Activated T-helper 1 cell treated with Interleukin-2 at 50 U/mL for 16 hours (primary cell): ENCODE measurements around the gene OPCML.

Experiments used
- DNase-seq: peaks from one replicate; pipeline ENCODE4 v3.0.0-alpha.2; 2020; ENCODE audit warnings: low read depth

The OPCML gene

DNA sequence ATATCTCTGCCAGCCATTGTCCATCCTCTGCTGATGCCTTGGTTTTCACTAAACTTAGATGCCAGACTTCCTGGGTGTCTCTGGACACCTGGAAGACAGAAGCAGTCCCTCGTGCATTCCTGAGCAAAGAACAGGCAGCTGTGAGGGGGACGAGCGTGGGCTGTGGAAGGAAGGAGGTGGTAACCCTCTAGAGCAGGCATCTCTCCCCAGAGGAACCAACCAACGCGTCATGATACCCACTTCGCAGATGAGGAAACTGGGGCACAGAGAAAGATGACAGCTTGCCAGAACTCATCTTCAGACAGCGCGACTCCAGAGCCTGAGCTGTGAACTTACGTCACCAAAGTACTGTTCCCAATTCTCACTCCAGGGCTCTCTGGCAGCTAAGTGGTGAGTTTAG lies 123.4 kb downstream of the OPCML start:
- no peak for DNase-seq

DNA sequence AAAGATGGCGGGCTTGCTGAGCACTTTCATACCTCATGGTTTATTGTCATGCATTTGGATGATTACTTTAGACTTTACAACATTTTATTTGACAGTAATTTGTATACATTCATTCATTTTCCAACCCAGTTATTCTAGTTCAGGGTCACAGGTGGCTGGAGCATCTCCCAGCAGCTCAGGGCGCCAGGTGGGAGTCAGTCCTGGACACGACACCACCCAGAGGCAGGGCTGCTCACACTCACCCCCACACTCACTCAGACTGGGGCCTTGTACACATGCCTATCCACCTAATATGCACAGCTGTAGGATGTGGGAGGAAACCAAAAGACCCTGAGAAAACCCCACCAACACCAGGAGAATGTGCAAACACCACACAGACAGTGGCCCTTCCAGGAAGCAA lies 123.9 kb downstream of the OPCML start:
- no peak for DNase-seq

DNA sequence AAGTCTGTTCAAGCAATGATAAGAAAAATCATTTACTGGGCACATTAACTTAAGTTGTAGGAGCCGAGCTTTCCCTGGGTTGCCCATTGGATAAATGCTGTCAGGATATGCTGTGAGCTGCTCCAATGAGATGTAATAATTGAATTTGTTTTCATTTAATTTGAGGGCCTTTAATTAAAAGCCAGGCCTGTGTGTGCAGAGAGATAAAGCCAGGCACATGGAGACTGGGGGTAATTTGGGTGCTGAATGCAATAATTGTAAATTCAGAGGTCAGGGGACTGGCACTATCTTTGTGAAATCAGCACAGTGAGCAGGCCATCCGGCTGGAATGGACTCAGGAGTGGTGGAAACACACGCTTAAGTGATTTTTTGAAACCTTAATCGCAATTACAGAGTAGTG lies 125.8 kb downstream of the OPCML start:
- DNase-seq: no peak

DNA sequence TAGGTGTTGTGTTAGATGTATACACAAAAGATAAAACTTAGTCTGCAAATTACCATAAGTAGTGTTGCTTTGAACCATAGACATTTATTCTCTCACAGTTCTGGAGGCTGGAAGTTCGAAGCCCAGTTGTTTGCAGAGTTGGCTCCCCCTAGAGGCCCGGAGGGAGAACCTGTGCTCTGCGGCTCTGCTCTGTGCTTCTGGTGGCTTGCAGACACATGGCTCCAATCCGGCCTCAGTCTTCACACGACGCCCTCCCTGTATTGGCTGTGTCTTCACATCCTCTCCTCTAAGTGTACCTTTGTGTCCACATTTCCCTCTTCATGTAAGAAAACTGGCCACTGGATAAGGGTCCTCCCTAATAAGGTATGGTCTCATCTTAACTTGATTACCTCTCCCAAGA lies 128.4 kb downstream of the OPCML start:
- DNase-seq: no peak

DNA sequence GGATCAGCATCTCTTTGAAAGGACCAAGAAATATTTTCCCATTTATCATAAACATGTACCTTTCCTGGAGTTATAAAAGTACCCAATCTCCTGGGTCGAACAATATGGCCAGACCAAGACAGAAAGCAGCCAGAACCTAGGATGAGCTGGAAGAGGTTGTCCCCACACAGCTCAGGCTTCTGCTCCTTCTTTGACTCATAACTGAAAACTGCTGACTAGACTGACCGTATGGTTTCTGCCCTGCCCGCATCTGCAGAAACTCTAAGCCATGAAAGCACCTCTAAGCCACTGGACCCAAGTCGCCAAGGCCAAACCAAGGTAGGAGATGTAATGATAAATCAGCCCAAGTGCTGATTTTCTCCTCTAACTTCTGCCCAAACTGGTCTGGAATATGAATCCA lies 129.8 kb downstream of the OPCML start:
- DNase-seq: no peak

DNA sequence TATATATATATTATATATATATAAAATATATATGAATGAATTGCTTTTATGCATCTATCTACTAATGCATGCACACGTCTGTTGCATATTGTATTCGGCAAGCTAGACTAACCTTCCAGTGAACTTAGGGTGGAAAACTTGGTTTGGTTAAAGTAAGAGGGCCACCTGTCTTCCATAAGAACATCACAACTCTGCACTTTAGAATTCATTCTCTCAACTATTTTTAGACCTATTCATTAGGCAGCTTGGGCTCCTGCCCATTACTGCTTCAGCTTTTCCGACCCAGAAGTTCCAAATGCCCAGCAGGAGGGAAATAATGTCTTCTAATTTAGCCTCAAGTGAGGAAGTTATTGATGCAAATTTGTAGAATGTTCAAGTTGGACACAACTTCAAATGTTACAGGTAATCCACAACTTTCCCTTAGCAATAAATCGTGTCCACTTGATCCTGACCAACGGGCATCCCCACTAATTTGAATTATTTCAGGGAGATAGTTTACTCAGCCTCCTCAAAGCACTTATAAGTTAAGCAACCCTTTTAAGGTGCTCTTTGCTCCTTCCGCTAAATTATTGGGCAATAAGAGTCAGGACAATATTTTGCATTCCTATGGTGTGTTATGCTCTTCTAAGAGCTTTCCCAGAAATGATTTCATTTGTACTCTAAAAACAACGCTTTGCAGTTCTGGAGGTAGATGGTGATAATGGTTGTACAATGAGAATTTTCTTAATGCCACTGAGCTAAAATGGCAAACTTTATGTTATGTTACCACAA lies 132.3 kb downstream of the OPCML start:
- no peak for DNase-seq

DNA sequence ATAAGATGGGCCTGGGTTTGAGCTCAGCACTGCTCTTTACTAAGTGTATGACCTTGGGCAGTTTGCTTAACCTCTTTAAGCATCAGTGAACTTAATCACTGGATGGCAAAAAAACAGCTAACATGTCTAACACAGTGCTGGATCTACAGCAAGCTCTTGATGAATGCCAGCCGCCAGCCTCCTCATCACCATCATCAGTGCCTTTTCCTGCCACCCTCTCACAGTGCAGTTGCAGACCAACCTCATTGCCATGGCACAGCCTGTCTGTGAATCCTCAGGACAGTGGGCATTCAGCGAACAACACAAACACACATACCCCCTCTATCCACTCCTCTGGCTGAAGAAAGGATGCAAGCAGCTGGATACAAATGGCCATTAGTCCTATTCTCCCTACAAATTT lies 133.0 kb downstream of the OPCML start:
- DNase-seq: no peak

DNA sequence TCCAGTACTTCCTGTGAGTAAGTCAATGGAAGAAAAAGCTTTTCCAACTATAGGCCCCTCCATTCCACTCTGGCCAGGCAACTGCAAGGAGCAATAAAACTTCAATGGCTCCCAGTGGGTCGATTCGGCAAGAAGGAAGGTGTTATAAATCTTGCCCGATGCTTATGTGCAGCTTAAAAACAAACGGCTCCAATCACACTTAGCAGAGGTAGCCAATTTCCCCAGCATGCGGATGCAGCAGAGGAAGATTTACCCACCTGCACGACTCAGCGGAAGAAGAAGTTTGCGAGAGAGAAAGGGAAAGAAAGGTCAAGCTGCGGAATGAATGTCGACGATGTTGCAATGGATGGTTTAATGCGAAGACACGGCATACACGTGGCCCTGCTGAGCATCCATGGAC lies 141.5 kb downstream of the OPCML start:
- DNase-seq: no peak

DNA sequence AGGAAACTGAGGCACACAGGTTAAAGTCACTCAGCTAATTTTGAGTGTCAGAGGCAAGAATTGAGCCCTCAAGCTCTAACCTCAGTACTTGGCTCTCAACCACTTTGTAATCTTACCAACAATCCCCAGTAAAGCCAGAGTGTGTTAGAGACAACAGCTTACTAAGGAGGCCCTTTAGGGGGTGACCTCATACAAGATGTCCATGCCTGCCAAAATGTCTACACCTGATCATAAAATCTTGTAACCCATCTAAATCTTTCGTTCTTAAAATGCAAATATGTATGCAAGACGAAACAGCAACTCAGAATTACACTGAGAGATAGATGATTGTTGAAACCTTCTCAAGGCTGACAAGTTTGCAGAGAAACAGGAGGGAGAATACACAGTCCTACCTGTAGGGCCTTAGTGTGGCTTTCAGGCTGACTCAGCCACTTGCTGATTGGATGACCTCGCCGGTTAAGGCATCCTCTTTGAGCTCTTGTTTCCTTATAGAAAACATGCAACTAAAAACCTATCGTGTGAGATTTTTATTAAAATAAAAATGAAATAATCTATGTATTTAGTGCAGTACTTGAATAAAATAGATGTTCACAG lies 143.2 kb downstream of the OPCML start:
- DNase-seq: no peak

DNA sequence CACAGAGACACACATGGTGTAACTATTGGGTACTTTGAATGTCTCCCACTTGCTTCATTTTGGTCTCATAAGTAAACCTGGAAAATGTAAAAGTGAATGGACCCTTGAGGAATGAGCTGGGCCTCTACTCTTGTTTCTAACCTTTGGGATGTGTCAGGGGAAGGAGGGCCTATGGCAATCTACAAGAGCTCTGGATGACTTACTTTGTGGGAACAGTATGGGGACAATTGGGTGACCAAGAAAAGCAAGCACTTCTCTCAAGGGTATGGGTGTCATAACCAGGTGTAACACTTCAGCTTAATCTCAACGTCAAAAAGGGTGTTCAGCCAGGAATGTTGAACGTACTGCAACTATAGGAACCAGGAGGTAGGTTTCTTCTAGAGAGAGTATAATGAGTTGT lies 144.0 kb downstream of the OPCML start:
- no peak for DNase-seq

DNA sequence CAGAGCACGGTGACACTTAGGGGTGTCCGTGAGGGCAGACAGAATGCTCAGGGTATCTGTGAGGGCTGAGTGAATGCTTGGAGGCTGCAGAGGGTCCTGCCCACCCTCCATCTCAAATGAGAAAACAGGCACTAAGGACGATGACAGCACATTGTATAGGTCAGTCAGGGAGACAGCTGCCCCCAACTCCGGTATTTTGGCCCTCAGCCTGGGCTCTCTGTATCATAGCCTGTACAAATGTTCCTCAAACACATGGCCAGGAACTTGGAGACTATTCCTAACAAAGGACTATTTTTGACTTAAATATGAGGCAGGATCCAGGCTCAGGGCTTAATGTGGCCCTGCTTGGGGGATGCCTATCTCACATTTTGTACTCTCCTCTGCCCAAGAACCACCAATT lies 145.4 kb downstream of the OPCML start:
- no peak for DNase-seq

DNA sequence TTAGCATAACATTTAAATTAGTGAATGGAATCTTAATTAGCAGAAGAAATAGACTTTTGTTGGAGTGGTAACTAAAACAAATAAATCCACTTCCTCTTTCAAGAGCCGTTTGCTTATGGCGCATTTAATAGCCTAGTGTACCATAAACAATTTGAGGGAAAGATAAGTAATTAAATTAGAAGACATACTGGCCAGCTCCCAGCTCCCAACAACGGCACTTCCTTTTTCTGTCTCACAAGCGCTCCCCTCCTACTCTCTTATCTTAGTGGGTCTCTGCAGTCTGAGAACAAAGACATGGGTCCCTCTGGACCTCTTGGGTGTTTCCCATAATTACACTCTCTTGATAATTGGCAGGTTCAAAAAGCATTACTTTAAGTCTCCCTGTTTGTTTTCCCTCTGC lies 146.0 kb downstream of the OPCML start:
- DNase-seq: no peak

DNA sequence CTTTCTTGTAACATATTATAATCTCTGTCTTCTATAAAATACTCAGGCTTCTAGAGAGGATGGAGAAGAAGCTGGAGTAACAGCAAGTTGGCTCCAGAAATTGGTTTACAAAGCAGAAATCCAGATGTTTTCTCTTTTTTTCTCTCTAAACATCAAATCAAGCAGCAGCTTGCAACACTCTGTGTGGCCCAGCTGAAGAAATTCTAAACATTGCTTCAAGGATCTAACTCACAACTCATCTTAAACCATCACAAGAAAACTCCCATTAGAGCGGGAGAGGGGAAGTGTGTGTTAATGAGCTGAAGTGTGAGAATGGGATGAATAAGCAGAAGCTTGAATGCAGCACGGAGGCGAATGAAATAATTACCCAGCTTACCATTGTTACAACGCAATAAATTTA lies 146.5 kb downstream of the OPCML start:
- DNase-seq: no peak

DNA sequence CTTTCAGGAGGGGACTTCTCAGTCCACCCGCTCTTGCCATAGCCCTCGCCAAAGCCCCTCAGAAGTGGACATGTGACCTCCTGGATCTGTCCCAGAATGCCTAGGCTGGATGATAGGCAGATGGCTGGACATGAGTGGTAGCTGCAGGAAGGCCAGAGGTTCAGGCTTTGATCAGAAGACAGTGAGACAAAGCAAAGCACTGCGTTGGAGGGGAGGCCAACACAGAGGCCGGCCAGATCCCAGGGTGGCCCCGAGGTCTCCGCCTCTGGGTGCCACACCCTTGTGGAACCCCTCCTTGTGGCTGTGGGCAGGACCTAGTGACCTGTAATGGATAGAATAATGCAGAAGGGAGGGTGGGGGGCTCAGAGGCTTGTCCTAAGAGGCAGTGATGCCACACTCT lies 147.6 kb downstream of the OPCML start:
- no peak for DNase-seq

DNA sequence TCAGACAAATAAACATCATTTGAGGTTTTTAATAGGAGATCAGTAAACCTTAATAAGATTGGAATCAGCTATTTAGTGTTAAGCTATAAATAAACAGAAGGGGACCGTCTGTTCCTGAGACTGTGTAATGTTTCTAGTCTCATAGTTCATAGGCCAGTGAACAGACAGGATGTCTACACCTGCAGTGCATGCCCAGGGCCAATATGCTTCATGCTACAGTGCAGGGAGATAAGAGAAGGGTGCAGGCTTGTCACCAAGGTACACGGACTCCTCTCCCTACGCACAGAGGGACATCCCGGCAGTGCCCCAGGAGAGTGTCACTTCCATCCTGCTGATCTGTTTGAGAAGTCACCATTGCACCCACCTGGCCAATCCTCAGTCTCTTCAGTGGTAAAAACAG lies 148.6 kb downstream of the OPCML start:
- no peak for DNase-seq

DNA sequence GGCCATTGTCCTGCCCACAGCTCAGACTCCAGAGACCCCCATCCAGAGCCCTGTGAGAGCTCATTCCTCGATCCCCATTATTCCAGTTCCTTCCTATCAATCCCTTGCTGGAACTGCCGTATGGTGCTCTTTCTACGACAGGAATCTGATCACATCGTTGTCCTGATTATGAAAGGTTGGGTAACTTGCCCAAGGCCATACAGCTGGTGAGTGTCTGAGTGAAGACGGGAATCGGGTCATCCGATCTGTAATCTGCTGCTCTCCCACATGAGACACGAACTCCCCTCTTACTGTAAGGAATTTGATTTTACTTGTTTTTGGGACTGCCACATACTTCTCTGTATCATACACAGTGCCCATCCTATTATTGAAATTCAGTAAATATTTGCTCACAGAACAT lies 149.1 kb downstream of the OPCML start:
- no peak for DNase-seq

DNA sequence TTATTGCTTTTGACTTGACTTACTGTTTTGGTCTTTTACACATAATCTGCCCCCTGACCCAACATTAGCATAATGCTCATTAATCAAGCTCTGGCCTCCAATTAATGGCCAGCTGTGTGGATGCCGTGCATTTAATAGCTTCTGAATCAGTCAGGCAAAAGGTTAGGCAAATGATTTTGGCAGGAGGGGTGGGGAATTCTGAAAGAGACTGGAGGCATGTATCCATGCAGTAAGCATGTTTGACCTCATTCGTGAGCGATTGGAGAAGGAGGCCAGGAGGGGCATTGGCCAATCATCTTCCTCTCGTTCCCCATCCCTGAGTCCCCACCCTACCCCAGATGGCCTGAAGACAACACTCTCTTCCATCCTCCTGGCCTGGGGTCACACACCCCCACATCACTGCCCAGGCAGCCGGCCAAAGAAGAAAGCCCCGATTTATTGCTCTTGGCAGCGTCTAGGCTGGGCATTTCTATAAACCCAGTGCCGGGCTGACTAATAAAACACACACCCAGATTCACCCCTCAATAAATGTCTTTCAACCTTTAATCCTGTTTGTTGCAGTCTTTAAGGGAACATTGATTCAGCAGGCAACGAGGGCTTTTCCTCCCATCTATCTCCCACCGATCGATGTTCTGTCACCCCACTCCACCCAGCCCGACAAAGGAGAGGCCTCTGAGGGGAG lies 150.0 kb downstream of the OPCML start:
- no peak for DNase-seq

DNA sequence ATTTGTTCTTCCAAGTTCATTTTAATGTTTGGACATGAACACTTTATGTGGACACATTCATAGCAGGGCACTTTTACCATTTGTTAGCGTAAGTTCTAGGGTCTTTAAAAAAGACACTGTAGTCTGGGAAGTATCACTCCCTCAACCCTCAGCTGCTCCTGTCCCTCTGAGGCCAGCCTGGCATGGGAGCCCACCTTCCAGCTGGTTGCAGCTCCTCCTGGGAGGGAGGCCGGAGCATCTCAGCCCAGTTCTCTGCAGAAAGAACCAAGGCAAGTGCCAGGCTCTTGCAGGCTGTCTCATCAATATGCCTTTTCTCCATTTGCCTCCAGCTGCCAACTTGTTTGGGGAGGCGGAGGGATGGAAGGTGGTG lies 150.6 kb downstream of the OPCML start:
- DNase-seq: no peak

DNA sequence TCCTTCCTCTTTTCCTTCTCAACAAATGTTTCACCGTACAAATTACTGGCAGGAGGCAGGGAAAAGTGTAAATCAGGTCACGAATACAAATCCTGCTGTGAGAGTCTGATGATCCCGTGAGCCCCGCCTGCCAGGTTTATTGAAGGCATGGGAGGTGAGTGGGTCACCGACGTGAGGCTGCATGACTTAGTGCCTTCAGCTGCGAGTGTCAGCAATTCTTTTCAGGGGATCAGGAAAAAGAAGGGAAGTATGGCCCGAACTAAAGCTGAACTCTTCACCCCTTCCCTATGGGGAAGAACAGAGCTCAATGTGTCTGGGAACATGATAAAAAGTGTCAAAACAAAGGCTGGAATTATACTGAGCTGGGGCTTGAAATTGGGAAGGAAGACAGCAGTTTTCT lies 166.2 kb downstream of the OPCML start:
- no peak for DNase-seq

DNA sequence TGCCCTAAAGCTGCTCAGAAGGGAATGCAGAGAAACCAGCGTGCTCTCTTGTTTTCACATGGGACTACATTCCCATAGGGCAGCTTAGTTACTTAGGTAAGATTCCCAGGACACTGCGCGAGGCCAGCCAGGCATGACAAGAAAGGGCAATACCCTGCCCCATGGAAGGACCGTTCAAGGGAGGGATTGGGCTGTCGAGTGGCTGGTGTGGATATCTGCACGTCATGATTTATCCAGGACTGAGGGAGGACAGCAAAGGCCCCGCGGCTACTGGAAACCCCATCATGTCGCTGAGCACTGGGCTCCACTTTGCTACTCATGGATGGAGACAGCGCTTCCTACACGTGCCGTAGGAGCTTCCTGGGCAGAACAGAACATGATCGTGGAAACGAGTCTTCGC lies 169.4 kb downstream of the OPCML start:
- DNase-seq: no peak

DNA sequence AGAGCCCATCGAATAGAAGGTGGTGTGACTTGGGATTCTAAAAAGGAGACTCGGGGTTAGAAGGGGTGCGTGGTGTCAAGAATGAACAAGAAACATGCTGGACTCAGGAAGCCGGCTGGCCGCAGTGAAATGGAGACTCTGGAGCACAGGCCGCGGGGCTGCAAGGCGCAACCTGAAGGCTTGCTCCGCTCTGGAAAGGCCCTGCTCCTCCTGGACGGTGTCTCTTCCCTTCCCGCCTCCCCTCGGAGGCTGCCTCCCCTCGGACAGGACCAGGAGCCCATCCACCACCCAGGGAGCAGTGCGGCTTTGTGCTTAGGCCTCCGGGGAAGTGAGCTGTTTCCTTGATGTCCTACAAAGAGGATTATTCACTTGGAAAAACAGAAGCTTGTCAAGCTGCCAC lies 170.1 kb downstream of the OPCML start:
- no peak for DNase-seq

DNA sequence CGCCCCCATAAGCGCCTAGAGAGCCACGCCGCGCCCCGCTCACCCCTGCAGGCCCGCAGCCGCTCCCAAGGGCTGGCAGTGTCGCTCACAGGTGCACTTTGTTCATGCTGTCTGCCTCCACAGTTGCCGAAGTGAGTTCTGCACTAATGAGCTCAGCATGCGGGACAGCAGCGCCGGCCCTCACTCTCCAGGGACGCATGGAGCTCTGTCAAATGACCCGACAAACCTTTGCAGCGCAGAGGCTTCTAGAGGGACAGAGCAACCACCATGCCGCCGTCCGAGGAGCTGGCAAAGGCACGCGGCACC lies 170.7 kb downstream of the OPCML start:
- DNase-seq: no peak

DNA sequence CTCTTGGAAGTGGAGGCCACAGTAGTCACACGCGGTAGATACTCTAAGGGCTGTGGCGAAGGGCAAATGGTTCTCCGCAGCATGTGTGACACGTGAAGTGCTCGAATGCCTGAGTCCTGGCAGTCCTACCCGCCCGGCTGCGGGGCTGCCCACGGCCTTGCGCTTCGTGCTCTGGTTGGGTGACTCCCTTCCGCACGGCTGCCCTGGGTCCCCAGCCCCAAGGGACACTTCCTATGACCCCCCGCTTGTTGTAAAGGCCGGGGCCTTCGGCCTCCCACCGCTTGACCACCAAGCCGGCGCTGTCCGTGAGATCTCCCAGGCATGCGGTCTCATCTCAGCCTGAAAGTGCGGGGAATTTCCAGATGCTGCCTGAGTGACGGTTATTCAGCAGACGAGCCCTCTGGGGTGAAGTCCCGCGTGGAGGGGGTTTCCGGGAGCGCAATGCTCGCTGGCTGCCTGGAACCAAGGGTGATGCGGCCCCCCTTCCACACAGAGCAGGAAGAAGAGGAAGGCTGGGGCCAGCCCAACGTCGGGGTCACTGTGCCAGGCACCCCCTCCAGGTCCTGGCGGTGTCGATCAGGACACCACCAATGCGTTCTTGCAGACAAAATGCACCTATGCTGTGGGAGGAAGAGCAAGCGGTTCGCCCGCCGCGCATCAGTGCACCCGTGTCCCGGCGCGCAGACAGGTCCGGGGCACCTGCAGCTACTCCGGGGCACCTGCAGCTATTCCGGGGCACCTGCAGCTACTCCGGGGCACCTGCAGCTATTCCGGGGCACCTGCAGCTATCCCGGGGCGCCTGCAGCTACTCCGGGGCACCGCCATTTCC lies 171.2 kb downstream of the OPCML start:
- DNase-seq: no peak
